Embryonic facial prominence (tissue), 1 donor: Measurements from ENCODE around the gene ZNF93.
"Not testable (repeated sequence)": the region's sequence is repeated elsewhere in the genome, so short reads cannot be mapped to it uniquely, and the experiment has no call there.

Source experiments
- DNase-seq: peaks from one replicate; pipeline ENCODE4 v3.0.0-alpha.2; 2016; ENCODE audit errors: extremely low spot score

ZNF93 gene

DNA sequence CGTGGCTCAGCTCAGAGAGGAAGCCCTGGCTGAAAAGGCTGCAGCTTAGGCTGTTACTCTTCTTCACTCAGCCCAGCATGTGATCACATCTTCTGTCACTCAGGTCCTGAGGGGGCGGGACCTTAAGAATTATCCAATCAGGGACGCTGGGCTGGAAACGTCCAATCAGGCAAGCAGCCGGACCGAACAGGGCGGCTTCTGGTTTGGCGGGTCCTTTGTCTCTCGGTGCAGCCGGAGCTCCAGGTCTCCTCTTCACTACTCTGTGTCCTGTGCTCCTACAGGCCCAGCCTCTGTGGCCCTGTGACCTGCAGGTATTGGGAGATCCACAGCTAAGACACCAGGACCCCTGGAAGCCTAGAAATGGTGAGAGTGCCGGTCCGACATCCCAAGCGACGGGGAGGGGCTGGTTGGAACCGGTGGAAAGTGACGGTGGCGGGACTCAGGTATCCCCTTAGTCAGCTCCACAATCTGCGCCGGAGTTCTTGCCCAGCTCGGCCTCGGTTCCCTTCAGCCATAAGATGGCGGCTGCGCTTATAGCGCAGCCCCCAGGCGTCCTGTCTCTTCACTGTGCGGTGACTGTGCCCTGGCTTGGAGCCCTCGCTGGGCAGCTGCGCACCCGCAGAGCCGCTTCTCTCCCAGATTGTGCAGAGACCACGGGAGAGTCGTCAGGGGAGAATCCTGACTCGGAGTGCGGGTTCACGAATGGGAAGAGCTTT lies at the start of gene ZNF93:
Gene ZNF93 (plus strand): TSS at position 218 of the 716 bp plus-strand sequence. CDS start 143 bp downstream, at position 361.
- peak; percentile 93 for DNase-seq

GRCh38 chr19:19851740-19852139 lies 49.0 kb upstream of the ZNF93 start:
- DNase-seq: not testable (repeated sequence)

- DNase-seq: no peak
These were observed 42.0 kb upstream of the ZNF93 start for GRCh38 chr19:19858751-19859150.

DNA sequence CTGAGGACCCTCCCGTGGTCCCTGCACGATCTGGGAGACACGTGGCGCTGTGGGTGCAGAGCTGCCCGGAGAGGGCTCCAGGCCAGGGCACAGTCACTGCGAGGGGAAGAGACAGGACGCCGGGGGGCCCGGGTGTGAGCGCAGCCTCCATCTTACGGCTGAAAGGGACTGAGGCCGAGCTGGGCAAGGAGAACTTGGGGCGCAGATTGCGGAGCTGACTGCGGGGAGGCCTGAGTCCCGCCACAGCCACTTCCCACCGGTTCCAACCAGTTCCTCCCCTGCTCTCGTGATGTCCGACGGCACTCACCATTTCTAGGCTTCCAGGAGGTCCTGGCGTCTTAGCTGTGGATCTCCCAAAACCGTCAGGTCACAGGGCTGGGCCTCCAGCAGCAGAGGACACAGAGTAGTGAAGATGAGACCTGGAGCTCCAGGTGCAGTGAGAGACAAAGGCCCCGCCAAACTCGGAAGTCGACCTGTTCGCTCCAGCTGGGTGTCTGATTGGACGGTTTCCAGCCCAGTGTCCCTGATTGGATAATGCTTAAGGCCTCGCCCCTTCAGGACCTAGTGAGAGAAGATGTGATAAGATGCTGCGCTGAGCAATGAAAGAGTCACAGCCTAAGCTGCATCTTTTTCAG lies 39.9 kb upstream of the ZNF93 start:
- DNase-seq: peak; percentile 49

DNA sequence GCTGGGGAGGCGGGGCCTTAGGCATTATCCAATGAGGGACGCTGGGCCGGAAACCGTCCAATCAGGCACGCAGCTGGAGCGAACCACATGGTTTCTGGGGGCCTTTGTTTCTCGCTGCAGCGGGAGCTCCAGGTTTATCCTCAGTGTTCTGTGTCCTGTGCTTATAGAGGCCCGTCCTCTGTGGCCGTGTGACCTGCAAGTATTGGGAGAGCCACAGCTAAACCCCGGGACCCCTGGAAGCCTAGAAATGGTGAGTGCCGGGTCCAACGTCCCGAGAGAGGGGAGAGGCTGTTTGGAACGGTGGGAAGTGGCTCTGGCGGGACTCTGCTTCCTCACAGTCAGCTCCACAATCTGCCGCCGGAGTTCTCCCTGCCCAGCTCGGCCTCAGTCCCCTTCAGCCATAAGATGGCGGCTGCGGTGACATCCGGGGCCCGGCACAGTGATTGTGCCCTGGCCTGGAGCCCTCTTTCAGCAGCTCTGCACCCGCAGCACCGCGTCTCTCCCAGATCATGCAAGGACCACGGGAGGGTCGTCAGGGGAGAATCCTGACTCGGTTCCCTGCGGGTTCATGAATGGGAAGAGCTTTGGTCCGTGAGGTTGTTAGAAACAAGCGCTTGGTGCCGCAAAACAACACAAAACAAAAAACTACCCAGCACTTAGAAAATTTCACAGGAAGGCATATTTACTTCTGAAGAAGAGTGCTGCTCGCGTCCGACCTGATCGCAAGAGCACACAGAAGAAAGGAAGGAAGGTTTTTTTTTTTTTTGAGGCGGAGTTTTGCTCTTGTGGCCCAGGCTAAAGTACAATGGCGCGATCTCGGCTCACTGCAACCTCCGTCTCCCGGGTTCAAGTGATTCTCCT lies 34.8 kb upstream of the ZNF93 start, which contains the start of gene ZNF253:
Gene ZNF253 (plus strand): TSS at position 133 of the 861 bp plus-strand sequence. CDS start 115 bp downstream, at position 248.
- peak; percentile 93 for DNase-seq

- DNase-seq: no peak
These were observed 34.0 kb upstream of the ZNF93 start for GRCh38 chr19:19866611-19867248.

DNA sequence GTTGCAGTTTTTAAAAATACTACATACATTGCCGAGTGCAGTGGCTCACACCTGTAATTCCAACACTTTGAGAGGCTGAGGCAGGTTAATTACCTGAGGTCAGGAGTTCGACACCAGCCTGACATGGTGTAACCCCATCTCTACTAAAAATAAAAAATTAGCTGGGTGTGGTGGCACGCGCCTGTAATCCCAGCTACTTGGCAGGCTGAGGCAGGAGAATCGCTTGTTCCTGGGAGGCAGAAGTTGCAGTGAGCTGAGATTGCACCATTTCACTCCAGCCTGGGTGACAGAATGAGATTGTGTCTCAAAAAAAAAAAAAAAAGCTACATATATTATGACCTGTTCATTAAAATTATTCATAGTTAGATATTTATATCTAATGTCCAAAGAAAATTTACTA lies 30.7 kb upstream of the ZNF93 start:
- DNase-seq: not testable (repeated sequence)

DNA sequence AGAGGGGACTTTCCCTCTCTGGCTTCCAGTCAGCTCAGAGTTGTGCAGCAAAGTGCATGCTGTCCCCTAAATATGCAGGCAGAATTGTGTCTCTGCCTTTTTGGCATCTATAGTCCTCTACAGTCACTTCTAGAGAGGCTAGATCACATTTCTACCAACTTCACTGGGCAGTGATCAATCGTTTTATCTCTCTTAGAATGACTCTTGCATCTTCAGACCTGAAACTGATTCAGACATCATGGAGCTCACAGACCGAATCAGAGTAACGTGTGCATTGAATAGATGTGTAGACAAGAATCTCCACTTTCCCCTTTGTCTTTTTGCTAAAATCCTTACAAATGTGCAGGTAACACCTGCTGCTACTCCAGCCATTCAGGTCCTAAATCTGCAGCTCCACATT lies 28.8 kb upstream of the ZNF93 start:
- DNase-seq: no peak

DNA sequence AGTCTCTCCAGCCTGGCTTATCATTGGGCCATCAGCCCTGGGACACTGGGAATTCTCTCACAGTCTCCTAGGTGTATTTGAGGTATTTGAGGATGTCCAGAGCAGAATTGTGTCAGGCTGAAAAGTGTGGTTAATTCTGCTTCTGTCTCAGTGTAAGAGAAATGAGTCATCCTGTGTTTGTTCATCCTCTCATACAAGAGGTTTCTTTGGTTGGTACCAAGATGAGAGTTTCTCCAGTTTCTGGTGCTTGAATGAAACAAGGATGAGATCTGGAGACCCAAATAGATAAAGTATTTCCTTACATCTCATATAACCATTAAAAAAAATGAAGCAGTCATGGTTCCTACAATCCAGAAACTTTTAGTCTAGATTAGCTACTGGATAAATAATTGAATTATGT lies 27.4 kb upstream of the ZNF93 start:
- DNase-seq: no peak

DNA sequence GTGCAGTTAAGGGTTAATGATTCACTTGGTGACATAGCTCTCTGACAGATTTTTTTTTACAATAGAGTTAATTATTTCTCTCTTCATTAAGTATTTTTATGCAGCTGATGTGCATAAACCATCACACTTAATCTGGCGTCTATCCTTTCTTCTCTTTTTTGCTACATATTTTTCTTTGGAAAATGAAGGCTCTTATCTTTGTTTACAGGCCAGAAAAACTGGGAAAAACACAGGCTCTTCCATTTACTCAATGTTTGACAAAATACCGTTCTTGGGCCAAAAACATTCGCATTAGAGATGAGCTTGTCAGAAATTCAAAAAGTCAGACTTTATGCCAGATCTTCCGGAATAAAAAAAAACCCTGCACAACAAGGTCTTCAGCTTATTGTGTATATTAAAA lies 23.0 kb upstream of the ZNF93 start:
- no peak for DNase-seq

DNA sequence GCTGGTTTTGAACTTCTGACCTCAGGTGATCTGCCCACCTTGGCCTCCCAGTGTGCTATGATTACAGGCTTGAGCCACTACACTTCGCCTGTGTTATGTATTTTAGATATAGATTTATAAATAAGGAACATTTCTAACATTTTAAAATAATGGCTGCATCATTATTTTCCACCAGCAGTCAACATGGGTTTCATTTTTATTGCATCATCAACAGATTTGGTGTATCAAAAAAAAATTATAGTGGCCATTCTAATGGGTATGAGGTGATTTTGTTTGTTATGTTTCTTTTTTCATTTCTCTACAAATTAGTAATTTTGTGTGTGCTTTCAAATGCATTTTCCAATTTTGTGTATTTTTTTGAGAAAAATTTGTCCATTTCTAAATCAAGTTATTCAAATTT lies 16.2 kb upstream of the ZNF93 start:
- DNase-seq: no peak

- DNase-seq: not testable (repeated sequence)
These were observed 8.4 kb upstream of the ZNF93 start for GRCh38 chr19:19892055-19892941.

DNA sequence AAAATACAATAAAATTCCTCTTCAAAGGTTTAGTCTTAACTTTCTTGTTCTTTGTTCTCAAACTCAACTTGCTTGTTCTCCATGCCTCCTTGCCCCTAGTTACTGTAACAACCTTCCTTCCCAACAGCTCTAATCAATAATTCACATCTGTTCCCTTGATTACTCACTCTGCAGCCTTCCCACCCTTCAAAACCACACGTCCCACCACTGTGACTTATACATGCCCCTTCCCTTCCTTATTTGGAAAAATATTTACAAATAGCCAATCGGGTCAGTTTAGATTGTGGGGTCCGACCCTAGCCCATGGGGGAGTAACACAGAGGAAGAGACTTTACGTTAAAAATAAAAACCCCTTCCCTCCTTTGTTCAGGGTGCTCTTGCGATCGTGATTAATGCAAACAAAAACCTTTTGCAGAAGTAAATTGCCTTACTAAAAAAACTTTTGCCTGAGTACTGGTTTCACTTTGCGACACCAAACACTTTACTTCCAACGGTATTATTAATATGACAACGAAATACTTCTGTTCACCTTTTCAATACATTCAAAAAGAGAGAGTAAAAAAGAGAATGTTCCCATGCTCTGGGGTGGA lies 512 bp upstream of the ZNF93 start:
- peak; percentile 32 for DNase-seq

GRCh38 chr19:19907551-19907950 lies 6.8 kb downstream of the ZNF93 start:
- DNase-seq: not testable (repeated sequence)

- no peak for DNase-seq
These were observed 8.9 kb downstream of the ZNF93 start for GRCh38 chr19:19909654-19910053.

DNA sequence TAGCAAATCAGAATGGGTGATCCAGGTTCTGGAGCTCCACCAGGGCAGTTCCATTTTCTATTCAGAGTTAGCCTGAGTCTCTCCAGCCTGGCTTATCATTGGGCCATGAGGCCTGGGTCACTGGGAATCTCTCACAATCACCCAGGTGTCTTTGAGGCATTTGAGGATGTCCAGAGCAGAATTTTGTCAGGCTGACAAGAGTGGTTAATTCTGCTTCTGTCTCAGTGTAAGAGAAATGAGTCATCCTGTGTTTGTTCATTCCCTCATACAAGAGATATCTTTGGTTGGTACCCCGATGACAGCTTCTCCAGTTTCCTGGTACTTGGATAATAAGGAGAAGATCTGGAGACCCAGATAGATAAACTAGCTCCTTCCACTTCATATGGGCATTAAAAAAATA lies 10.4 kb downstream of the ZNF93 start:
- no peak for DNase-seq

DNA sequence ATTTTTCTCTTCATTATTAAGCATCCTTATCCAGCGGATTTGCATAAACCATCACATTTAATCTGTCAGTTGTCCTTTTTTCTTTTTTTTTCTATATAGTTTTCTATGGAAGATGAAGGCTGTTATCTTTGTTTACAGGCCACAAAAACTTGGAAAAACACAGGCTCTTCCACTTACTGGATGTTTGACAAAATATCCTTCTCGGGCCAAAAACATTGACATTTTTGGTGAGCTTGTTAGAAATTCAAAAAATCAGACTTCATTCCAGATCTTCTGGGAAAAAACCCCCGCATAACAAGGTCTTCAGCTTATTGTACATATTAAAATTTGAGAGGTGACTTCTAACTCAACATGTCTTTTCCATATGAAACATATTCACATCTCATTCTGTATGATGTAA lies 13.8 kb downstream of the ZNF93 start:
- no peak for DNase-seq

DNA sequence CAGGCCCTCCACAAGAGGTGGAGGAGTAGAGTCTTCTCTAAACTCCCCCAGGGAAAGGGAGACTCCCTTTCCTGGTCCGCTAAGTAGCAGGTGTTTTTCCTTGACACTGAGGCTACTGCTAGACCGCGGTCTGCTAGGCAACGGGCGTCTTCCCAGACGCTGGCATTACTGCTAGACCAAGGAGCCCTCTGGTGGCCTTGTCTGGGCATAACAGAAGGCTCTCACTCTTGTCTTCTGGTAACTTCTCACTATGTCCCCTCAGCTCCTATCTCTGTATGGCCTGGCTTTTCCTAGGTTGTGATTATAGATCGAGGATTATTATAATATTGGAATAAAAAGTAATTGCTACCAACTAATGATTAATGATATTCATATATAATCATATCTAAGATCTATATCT lies 29.7 kb downstream of the ZNF93 start:
- not testable (repeated sequence) for DNase-seq

DNA sequence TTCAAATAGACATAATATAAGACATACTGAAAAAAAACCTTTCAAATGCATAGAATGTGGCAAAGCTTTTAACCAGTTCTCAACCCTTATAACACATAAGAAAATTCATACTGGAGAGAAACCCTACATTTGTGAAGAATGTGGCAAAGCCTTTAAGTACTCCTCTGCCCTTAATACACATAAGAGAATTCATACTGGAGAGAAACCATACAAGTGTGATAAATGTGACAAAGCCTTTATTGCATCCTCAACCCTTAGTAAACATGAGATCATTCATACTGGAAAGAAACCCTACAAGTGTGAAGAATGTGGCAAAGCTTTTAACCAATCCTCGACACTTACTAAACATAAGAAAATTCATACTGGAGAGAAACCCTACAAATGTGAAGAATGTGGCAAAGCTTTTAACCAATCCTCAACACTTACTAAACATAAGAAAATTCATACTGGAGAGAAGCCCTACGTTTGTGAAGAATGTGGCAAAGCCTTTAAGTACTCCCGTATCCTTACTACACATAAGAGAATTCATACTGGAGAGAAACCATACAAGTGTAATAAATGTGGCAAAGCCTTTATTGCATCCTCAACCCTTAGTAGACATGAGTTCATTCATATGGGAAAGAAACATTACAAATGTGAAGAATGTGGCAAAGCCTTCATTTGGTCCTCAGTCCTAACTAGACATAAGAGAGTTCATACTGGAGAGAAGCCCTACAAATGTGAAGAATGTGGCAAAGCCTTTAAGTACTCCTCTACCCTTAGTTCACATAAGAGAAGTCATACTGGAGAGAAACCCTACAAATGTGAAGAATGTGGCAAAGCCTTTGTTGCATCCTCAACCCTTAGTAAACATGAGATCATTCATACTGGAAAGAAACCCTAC lies 32.9 kb downstream of the ZNF93 start:
- DNase-seq: not testable (repeated sequence)
